PC-9 (cell line): ENCODE data around the gene RNF220.

Experiments used
- CTCF ChIP-seq: fragments of 200-600 bp; sonication (generic); conservative IDR thresholded peaks from 2 replicates; pipeline ENCODE4 v1.6.1; 2017; ENCODE audit warnings: mixed run types, antibody characterized with exemption, mild to moderate bottlenecking, moderate library complexity
- EZH2 ChIP-seq: fragments of 200-600 bp; sonication (generic); IDR thresholded peaks from 2 replicates; pipeline ENCODE4 v1.8.0; 2017; ENCODE audit warnings: antibody characterized with exemption, low read depth

GRCh38 chr1:44625348-44625747 is 220.3 kb downstream of the RNF220 start:
- no peak for TF ChIP-seq EZH2
- TF ChIP-seq CTCF = no peak
